Adrenal gland (tissue), 5 donors: ENCODE data around the gene GATA2.

Source experiments
- CTCF ChIP-seq, 6 experiments: fragments of 450-650 bp in 4 of 6; fragments of 200-600 bp in 2 of 6; sonication (generic) in 1 of 6; IDR thresholded peaks; 1 replicate in 5 of 6; 2 replicates in 1 of 6; pipeline versions ENCODE4 v1.5.1 to v1.8.0; 2016 to 2021; ENCODE audit warnings: antibody characterized with exemption in 6 of 6, mild to moderate bottlenecking in 2 of 6, moderate library complexity in 1 of 6
- POLR2A ChIP-seq, 2 donors: fragments of 450-650 bp; IDR thresholded peaks; one replicate each; pipeline ENCODE4 v1.6.1; 2017; ENCODE audit warnings: antibody characterized with exemption in 2 of 2, mild to moderate bottlenecking in 2 of 2, moderate library complexity in 1 of 2
- donor health status: DM: no; HTN: no; CAD: no.

GRCh38 chr3:128432971-128433836 is 59.8 kb downstream of the GATA2 start:
- TF ChIP-seq CTCF (IDR thresholded peaks at IDR 0.05) (no peak), POLR2A (IDR thresholded peaks at IDR 0.05) (no peak)
